Stimulated activated CD4-positive, alpha-beta T cell treated with anti-CD3 and anti-CD28 coated beads, TNF-alpha, amount 100 ng/mL, for 1 hour (primary cell): ENCODE measurements around the gene GNG13.
"Not testable (repeated sequence)": the region's sequence is repeated elsewhere in the genome, so short reads cannot be mapped to it uniquely, and the experiment has no call there.

Source experiments
- DNase-seq, 3 donors: peaks; one replicate each; pipeline ENCODE4 v3.0.0-alpha.2; 2020; ENCODE audit warnings: low read depth in 3 of 3, low spot score in 1 of 3

The GNG13 gene

DNA sequence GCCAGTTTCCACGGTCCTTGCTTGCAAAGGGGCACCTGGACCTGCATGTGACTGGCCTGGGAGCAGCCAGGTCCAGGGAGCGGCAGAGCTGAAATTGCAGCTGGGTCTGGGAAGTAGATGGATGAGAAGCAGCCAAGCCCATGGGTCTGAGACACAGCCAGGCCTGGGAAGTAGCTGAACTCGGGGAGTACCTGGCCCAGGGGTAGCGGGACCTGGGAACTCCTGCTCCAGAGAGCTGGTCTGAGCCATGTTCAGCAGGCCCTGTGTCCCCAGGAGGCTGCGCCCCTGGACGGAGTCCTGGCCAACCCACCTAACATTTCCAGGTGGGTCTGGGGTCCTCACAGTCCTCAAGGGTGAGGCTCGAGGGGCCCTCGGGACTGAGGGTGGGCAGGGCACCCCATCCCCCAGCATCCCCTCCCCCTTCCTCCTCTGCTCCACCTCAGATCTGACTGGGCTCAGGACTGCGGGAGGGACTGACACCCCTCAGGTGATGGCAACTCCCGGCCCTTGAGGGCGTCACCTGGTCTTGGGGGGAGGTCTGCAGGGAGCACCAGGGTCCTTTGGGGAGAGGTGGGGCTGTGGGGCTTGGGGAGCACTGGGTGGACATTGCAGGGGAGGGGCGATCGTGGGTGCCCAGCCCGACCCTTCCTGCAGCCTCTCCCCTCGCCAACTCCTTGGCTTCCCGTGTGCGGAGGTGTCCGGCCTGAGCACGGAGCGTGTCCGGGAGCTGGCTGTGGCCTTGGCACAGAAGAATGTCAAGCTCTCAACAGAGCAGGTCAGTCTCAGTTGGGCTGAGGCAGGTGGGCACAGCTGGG, 37.0 kb downstream of the GNG13 start:
- no peak for DNase-seq

DNA sequence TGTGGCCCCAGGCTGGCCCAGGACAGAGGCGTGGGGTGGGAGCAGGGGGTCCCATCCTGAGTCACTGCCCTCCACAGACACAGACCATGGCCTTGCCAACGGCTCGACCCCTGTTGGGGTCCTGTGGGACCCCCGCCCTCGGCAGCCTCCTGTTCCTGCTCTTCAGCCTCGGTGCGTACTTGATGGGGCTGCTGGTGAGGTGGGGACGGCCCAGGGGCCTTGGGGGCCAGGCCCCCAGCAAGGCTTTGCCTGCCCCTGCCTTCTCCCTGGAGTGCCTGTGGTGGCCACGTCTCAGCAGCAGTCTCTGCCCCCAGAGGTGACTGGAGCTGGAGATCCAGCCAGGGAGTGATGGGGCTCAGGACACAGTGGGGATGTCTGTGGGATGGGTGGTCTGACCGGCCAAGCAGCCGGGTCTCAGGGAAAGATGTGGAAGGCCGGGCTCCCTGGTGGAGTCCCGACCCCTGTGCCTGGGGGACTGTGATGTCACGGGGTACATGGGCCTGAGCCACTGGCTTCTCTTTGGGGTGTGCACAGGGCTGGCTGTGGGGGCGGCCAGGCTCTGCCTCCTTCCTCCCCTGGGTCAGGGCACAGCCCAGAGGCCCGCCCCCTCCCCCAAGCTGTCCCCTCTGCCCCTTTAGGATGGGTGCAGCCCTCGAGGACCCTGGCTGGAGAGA, 37.8 kb downstream of the GNG13 start:
- no peak for DNase-seq

DNA sequence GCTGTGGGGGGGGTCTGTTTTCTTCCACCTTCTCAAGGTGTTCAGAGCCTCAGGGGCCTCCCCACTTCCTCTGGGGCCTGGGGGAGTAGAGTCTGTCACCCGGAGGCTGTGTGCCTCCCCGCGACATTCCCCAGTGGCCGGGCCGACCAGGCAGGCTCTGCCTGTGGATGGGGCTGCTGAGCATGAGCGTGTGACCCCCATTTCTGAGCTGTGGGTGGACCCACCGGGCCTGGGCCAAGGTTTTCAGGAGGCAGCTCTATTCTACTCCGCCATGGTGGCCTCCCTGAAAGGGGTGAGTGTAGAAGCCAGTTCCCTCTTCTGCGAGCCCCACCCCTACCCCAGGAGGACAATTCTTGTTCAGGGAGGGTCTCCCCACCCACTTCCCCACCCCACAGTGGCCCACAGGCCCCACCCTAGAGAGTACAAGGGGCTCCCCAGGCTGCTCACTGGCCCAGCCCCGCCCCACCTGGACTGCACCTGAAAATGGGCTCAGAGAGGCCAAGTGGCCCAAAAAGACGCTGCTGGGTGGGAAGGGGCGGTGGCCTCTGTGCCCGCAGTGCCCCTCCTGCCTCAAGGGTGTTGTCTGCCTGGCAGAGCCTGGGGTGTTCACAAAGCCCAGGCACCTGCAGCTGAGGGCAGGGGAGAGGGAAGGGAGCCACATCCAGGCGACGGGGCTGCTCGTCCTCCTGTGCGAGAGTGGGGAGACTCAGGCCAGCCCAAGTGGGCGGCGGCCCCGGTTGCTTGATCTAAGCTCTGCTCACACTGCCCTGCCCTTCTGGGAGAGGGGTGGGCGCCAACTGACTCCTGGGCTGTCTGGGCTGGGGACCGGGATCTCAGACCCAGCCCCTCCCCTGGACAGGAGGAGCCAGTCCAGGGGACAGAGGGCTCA, 38.7 kb downstream of the GNG13 start:
- no peak for DNase-seq

GRCh38 chr16:760545-761343, 39.8 kb downstream of the GNG13 start, which contains the start of gene MSLN:
Gene MSLN (plus strand): TSS chr16:760734. CDS start chr16:762681, 1,947 bp downstream.
- no peak for DNase-seq

DNA sequence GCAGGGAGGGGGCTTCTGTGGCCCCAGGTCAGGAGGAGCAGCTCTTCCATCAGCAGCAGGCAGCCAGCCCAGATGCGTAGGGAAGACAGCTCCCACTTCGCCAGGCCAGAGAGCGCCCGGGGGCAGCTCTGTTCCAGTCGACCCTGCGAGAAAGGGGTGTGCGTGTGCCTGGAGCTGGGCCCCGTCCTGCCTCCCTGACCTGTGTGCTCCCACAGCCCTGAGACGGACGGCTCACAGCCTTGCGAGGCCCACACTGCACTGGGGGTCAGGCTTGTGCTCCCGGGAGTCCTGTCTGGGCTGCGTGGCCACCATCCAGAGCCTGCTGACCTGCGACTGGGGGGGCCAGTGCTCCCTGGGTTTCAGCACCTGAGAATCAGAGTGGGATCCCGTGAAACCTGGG, 40.5 kb downstream of the GNG13 start:
- DNase-seq: no peak

DNA sequence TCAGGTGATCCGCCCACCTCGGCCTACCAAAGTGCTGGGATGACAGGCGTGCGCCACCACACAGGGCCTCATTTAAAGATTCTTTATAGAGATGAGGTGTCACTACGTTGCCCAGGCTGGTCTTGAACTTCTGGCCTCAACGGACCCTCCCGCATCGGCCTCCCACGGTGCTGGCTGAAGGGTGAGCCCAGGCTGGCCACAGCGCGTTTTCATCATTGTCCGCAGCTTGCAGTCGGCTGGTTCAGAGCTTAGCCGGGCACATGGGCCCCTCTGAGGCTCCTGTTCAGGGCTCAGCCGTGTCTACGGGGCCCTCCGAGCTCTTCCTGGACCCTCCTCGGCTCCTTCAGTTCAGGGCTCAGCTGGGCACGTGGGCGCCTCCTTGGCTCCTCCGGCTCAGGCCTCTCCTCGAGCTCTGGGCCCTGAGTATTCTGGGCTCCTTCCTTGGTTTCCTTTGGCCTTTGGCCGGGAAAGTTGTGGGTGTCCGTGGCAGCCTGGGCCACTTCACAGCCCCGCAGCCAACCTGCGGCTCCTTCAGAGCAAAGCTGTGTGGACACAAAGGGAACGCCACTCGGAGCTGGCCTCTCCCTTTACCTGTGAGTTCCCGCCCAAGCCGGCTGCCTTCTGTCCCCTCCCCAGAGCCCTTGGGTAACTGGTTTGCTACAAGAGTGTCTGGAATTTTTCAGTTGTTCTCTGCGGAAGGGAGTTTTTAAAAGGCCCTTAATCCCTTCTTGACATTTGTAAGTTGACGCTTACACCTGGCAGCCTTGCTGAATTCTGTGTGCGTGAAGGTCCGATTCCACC, 41.2 kb downstream of the GNG13 start:
- DNase-seq: no peak

DNA sequence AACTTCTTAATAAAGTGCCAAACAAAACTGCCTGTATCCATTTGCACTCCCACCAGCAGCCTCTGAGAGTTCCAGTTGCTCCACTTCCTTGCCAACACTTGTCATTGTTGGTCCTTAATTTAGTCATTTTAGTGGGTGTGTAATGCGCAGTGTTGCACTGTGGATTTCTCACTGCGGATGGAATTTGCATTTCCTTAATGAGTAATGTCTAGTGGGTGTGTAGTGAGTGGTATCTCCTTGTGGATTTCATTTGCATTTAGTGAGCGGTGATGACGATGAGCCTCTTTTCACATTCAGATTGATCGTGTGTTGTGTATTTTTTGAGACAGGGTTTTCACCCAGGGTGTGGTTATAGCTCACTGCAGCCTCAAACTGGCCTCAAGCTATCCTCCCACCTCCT, 44.1 kb downstream of the GNG13 start:
- DNase-seq: no peak

DNA sequence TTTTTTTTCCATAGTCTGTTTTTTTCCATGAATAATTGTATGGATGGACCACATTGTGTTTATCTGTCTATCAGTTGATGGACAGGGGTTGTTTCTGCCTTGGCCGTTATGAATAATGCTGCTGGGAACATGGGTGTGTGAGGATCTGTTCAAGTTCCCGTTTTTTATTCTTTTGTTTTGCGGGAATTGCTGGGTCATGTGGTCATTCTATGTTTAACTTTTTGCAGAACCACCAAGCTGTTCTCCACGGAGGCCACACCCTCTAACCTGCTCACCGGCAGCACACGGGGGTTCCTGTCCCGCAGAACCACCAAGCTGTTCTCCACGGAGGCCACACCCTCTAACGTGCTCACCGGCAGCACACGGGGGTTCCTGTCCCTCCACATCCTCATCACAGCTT, 45.9 kb downstream of the GNG13 start:
- no peak for DNase-seq

DNA sequence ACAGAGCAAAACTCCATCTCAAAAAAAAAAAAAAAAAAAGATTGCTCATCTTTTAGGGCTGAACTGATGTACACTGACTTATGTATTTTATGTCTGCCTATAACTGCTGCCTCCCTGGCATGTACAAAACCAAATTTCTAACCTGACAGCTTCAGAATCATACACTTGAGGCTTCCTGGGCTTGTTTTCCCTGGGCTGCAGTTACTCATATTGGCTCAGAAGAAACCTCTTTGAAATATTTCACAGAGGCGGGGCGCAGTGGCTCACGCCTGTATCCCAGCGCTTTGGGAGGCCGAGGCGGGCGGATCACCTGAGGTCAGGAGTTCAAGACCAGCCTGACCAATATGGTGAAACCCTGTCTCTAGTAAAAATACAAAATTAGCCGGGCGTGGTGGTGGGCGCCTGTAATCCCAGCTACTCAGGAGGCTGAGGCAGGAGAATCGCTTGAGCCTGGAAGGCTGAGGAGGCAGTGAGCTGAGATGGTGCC, 46.4 kb downstream of the GNG13 start:
- DNase-seq: not testable (repeated sequence)

DNA sequence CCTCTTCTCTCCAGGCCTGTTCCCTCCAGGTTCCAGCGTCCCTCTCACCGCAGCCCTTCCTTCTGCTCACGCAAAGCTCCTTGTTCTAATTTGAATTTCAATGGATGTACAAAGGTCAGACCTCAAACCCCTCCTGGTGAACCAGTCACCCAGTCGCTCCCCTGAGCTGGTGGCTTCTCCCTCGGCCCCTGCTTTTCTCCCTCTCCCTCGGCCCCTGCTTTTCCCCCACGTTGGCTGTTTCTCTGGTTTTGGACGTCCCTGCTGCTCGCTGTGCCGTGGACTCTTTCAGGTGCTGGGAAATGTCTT, 48.6 kb downstream of the GNG13 start:
- no peak for DNase-seq

- DNase-seq: no peak
Observed at GRCh38 chr16:751152-752006, 49.2 kb downstream of the GNG13 start.

- no peak for DNase-seq
Observed at GRCh38 chr16:750485-750884, 50.0 kb downstream of the GNG13 start.

DNA sequence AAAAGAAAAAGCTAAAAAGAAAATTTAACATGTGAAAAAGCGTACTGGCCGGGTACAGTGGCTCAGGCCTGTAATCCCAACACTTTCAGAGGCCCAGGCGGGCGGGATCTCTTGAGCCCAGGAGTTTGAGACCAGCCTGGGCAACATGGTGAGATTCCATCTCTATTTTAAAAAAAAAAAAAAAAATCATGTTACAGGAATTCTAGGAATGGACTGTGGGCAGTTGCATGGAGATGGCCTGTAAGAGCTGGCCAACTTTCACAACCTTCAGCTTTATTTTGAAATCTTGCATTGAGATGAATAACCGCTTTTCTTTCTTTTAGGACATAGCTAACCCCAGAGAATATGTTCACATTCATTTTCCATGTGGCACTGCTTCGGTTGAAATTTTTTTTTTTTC, 51.5 kb downstream of the GNG13 start:
- DNase-seq: no peak
